NCI-H128 (cell line): ENCODE measurements around the gene ARL14EPL.

Experiments used
- DNase-seq: peaks from one replicate; lab custom pipeline; 2025; ENCODE audit not compliant: unreplicated experiment; lab: John Stamatoyannopoulos, UW

Gene ARL14EPL

DNA sequence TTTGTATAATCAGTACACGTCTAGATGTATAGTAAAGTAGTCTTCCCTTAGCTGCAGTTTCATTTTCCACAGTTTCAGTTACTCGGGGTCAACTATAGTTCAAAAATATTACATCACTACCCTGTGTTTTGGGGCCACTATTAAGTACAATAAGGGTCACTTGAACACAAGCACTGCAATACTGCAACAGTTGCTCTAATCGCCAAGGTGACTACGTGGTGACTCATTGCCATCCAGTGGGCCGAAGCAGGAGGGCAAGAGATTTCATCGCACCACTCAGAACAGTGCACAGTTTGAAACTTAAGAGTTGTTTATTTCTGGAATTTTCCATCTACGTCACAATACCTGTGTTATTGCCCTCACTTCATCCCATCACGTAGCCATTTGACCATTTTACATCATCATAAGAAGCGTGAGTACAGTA is at the start of gene ARL14EPL:
Gene ARL14EPL, plus strand, starts transcription at position 379 of the 424 bp plus-strand sequence. CDS start 18,994 bp downstream, outside the sequence.
- no peak for DNase-seq

DNA sequence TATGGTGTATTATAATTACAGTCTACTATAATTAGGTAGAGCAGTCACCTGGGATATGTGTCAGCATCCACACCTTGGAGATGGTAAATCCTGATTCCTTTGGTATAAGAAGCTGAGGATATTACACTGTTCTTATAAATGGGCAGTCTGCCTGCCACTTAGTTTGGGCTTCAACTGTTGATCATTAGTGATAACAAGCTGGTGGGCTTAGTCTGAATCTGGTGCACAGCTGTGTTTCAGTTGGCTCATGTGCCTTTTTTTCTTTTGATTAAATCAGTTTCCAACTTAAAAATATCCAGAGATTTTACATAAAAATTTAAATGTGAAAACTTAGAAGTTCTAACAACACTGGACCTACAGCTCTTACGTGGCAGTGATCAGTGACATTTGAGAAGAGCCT is 48.8 kb upstream of the ARL14EPL start:
- DNase-seq = no peak

DNA sequence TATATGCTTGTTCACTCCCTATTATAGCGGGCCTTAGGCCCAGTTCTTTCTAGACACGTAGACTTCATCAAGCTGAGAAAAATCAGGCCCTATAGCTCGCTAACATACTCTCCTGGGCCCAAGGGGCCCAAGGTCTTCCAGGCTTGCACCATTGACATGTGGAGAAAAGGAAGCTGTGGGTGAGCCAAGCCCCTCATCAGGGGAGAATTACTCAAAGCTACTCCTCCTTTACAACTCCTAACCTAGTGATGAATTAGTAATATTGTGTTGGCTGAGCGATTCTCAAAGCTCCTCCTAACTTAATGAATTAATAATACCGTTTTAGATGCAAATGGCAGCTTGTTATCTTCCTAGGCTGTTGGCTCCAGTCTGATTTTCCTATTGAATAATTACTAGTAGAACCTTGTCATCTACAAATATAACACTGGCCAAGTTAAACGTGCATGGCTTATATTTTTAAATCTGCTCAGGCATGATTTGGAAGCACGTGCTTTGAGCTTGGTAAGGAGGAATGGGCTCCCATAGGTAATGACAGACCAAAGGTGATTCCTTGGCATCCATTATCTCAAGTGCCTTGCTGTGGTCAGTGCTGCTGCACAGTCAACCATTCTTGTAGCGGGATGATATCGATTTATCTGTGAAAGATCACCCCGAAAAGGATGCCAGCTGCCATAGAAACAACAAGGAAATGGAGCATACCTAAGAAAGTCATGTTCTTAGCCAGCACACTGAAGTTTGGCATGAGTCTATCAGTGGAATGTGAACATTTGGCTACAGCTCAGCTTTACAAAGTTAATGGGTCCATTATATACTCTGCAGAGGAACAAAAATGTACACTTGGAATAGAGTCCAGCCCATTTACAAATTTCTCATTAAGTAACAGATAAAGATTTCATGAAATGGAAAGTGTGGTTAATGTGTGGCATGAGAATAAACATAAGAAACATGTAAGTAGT is 46.2 kb upstream of the ARL14EPL start:
- no peak for DNase-seq

DNA sequence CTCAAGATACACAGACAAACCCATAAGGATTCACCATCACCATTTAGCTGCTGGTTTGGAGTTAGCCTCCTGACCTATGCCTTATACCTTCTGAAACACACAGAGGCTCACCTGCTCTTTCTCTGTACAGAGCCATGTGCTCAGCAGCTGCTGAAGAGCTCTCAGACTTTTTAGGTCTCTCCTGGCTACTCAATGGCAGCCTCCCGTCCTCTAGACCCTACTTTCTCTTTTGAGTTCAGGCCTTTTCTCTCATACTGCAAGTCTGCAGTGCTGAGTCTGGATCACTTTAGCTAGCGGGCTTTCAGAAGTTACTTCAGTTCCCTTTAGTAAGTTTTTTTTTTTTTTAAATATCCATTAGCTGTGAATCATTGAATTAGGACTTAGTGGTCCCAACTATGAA is 44.3 kb upstream of the ARL14EPL start:
- no peak for DNase-seq

DNA sequence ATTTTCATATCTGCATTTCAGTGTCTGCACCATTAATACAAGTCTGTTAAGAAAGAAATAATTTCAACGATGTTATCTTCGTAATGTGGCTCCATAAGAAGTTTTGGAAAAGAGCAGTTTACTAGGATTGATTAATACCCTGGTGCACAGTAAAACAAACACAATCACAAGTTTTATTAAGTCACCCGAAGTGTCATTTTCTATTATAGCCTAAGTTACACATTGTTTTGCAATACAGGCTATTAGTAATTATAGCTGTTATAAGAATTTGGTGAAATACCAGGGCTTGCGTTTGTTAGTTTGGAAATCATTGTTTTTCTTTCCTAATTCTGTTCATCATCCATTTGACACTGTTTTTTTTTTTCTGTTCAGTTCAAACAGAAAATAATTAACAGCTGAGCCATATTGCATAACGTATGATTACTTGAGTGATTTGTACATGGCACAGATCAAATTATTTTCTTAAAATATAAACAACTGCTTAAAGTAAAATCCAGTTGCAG is 39.4 kb upstream of the ARL14EPL start:
- DNase-seq = no peak

DNA sequence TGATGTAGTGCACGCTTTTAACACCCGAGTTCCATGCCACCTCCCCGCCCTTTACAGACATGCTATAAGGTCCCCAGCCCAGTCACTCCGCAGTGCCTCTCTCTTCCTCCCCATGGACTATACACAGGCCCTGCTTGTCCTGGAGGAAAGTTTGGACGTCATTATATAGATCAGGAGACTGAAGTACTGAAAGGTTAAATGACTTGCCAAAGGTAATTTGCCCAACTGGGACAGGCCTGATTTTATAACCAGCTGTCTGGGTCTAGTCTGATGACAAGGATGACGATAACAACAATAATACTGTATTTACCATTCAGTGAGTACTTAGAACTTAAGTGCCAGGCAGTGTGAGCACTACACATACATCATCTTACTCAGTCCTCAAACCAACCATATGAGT is 36.9 kb upstream of the ARL14EPL start:
- DNase-seq = no peak

DNA sequence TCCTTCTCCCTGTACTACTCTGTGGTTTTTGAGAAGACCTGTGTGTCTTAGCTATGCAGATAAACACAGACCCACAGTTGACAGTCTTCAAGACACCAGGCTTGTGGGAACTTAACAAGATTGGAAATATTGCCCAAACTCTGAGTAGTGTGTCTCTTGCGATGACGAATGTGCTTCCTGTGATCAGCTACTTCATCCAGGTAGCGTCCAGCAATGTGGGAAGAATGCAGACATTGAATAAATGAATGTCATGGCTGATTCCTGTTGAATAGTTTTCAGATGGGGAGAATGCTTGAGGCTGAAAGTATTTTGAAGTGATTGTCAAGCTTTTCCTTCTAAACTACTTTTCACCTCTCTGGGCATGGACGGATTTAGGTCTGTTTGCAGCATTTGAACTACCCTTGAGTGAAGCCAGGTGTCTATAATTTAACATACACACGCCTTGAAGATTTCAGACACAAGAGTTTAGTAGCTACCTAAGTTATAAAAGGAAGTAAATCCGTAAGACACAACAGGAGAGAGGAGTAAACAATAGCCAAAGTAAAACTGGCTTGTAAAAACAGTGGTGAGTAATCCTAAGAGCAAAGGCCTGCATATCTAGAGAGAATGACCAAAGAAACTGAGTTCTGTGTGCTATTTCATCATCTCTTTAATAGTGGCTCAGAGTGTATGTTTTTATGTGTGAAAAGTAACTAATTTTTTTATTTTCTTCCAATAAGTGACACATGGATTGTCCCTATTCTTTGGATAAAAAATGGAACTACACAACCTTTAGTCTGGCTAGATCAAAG is 30.0 kb upstream of the ARL14EPL start:
- no peak for DNase-seq

DNA sequence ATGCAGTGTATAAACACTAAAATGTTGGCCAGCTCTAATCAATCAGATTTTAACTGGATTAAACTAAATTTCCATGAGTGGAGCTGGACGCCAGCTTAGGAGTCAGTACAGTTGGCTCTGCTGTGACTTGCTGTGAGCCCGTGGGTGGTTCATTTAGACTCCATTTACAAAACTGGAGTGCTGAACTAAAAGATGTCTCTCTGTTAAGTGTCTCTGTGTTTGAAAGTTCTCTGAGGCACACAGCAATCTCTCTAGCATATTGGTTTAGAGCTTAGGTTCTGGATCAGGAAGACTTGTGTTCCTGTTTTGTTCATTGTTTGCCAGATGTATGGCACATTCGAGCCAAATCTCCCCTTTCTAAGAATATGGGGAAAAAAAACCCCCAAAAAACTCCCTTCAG is 28.0 kb upstream of the ARL14EPL start:
- DNase-seq = no peak

DNA sequence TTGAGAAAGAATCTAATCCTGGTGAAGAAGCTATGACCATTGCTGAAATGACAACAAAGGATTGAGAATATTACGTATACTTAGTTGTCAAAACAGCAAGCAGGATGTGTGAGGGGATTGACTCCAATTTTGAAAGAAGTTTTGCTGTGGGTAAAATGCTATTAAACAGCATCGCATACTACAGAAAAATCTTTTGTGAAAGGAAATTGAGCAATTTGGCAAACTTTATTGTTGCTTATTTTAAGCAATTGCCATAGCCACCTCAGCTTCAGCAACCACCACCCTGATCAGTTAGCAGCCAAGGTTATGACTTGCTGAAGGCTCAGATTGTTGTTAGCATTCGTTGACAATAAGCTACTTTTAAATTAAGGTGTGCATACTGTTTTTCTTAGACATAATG is 22.5 kb upstream of the ARL14EPL start:
- no peak for DNase-seq

DNA sequence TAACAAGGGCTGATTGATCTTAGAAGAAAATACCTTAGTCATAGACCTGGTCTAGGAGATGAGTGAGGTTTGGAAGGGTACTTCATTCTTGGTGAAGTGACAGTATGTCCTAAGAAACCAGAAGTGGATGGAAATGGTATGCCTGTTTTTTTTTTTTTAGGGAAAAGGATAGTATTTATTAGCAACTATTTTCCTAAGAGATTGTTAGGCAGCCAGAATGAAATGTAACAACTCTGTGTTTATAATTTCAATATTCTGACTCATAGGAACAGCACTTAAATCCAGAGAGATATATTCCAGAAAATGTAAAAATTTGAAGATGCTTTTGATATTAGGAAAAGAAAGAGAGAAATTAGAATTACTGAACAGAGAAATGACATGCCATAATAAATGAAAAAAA is 21.2 kb upstream of the ARL14EPL start:
- no peak for DNase-seq

DNA sequence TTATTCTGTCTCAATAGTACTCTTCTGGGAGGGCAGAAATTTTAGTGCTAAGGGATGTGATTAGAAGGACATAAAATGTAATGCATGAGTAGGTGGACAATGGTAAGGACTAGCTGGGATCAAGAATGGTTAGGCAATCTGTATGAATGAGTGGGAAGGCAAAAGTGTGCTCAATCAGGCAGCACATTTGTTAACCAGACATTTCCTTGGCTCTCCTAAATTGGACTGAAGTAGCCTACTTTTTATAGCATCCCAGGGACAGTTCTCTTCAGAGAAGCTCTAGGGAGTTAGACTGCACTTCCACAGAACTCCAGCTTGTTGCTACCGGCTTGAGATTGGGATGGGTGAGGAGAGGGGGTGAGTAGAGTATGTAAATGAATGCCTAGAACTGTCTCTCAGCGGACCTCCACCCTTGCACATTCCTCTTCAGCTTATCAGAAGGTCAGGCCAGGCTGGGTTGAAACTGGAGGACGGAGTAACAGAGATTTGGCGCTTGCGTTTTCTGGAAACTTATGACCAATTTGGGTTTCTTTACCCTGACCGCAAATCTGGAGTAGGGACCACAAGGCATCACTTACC is 19.0 kb upstream of the ARL14EPL start:
- no peak for DNase-seq

DNA sequence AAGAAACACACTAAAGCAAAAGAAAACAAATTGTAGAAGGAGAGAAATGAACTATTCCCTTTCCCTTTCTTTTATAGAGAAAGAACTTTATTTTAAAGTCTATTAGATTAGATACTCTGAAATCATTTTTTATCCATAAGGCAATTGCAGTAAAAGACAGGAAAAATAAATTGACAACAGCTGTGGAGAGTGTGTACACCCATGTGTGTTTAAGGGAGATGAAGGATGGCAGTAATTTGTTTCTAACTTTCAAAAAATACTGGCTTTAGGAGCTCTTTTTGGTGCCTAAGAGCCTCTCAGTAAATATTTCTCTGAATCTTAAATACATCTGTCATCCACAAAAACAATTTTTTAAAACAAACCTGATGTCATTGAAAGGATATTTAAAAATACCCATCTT is 18.3 kb upstream of the ARL14EPL start:
- DNase-seq = no peak

DNA sequence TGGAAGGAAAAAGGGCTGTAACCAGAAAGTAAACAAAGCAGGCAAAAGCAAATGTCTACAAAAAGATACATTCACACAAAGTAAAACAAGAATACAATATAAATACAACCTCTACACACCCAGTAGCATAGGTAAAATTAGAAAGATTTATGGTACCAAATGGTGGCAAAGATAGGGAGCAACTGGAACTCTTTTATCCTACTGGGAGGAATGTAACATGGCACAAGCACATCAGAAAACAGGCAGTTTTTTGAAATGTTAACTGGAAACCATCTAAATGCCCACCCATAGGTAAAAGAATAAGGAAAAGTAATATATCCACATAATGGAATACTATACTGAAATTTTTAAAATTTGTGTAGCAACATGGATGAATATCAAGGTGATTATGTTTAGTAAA is 8.7 kb upstream of the ARL14EPL start:
- DNase-seq = no peak

DNA sequence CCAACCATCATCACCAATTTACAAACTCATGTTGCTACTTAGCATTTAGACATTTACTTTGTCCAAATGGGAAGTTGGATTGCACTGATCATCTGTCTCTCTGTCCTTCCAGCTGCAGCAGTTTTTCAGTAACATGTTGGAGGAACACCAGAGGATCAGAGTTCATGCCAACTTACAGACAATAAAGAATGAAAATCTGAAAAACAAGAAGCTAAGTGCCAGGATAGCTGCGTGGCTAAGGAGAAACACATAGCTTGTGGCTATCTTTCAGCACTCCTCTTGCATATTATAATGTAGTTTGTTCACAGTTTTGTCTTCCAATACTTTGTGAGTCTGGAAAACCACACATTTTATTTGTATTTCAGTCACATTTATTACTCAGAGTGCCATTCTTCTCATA is 6.4 kb upstream of the ARL14EPL start:
- no peak for DNase-seq

DNA sequence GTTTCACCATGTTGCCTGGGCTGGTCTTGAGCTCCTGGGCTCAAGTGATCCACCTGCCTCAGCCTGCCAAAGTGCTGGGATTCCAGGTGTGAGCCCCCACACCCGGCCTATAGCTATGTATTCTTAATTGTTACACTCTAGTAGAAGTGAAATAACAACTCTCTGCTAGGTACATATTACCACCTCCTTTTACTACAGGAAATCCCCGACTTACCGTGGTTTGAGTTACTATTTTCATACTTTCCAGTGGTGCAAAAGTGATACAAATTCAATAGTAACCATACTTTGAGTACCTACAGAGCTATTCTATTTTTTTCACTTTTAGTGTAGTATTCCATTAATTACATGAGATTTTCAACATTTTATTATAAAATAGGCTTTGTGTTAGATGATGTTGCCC is 719 bp downstream of the ARL14EPL start:
- DNase-seq = no peak

DNA sequence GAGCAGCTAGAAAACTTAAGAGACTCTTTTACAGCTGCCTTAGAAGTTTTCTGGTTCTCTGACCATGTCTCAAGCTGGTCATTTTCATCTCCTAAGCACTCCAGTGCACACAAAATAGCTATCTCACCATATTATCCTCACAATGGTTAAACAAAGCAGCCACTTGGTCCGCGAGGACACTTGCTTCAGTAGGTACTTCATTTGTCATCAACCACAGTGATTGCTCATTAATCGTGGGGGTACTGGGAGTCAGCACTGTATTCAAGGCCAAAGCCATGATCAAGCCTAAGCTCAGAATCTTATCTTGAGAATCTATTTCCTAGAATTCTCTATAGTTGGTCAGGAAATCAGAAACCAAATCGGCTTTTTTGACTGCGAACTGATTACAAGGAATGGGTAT is 2.9 kb downstream of the ARL14EPL start:
- no peak for DNase-seq

DNA sequence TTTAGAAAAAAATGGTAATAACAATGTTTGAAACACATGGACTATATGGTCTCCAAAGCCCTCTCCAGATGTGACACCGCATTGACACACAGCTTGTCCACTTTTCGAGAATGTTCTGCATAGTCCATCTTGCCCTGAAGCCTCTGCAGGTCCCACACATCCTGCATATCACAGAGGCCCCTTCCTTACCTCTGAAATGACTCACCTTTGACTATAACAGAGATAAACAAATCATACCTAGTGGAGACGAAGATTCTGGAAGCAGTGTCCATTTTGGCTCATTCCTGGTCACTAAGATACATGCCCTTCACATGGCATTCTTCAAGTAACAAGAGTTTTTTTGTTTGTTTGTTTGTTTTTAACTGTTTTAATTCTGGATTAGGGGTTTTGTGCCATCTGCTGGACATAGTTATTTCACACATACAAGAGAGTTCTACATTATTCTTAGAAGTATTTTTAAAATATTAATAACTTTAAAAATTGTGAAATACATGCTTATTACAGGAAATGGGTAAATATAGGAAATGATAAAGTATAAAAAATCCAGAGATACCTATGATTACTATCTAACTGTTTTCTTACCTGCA is 5.1 kb downstream of the ARL14EPL start:
- no peak for DNase-seq

DNA sequence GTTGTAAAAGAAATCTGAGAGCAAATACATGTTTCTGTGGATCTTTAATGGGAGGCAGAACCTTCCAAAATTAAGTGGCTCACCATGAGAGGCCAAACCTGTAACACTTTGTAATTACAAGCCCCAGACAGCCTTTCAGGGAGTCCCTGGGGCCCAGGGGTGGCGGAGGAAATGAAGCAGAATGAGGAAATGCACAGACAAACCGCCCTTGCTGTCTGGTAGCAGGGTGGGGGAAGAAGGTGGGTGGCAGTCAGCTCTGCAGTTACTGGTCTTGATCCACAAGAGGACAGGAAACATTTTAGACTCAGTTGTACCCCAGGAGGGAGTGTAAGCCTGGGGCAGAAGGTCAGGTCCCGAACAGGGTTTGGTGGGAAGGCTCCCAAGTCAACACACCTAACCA is 6.5 kb downstream of the ARL14EPL start:
- no peak for DNase-seq

DNA sequence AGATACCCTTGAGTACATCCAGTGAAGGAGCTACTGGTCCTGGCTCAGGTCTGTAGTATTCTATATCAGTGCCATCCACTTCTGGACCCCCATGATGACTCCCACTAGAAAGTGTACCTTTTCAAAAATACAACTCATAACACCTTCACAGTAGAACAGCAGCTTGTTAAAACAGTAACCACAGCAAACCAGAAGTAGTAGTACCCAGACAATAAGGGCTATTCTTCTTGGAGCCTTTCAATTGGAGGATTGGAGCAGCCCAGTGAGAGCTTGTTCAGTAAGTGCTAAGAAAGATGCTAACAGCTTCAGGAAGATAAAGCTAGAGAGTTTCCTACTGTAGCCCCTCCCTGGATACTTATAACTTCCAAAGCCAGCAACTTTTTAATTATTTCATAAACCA is 10.1 kb downstream of the ARL14EPL start:
- no peak for DNase-seq

DNA sequence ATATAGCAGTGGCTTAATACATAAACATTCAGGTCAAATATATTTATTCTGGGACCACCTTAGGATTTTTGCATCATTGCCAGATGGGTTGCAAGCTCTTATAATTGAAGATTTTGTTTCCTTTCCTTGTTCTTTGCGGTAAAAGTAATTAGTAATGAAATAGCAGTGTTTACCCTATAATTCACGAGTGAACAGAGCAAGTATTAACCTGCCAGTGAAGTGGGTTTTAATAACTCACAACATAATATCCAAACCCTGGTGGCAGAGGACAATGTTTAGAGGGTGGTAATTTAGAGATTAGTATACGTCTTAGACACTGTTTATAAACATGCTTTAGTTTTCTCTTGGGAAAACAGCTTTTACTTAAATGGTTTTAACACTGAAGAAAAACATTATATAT is 11.8 kb downstream of the ARL14EPL start:
- DNase-seq = no peak

DNA sequence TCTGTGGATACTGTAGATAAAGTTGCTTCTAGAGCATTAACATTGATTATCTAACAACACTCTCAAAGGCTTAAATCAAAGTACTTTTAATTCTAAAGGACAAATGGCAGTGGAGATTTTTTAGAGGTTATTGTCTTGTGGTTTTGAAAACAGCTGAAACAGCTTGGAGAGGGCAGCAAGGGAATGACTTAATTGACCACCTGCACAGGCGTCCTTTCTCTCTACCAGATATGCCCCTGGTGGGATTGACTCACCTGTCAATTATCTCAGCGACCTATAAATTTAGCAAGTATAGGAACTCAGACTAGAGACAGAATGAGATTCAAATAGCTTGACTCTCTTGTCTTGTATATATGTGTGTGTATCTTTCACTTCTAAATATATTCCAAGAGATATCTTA is 13.5 kb downstream of the ARL14EPL start:
- DNase-seq = no peak
